Type B pancreatic cell (in vitro differentiated cells): Measurements from ENCODE around the gene IPO4. TPM values are rescaled to one million over a fixed set of nuclear protein-coding genes. Genes with fewer than 3 reads are reported as not detected.
"Not testable (repeated sequence)": the region's sequence is repeated elsewhere in the genome, so short reads cannot be mapped to it uniquely, and the experiment has no call there.

ENCODE experiments used
- DNase-seq: peaks from one replicate; pipeline ENCODE4 v3.0.0; 2021; ENCODE audit warnings: mixed read lengths; ENCODE audit not compliant: unreplicated experiment; ENCODE audit errors: extremely low spot score
- H3K27ac Mint-ChIP-seq: 2 replicates; pipeline ENCODE4 v1.8.0; 2021; ENCODE audit warnings: mild to moderate bottlenecking, mixed read lengths
- H3K27me3 Mint-ChIP-seq: 2 replicates; pipeline ENCODE4 v1.8.0; 2021; ENCODE audit warnings: mixed read lengths
- H3K36me3 Mint-ChIP-seq: 2 replicates; pipeline ENCODE4 v1.8.0; 2021; ENCODE audit warnings: mixed read lengths
- H3K4me1 Mint-ChIP-seq: one replicate; pipeline ENCODE4 v1.8.0; 2021; ENCODE audit warnings: mixed read lengths; ENCODE audit not compliant: unreplicated experiment
- H3K4me3 Mint-ChIP-seq: 2 replicates; pipeline ENCODE4 v1.8.0; 2021; ENCODE audit warnings: mild to moderate bottlenecking, mixed read lengths
- H3K9me3 Mint-ChIP-seq: 2 replicates; pipeline ENCODE4 v1.8.0; 2021; ENCODE audit warnings: mixed read lengths
- total RNA-seq: library from RNA; stranded (reverse); gene quantifications from 2 replicates; pipeline ENCODE4 v1.2.1, GENCODE V29; 2021; ENCODE audit warnings: low replicate concordance
- TF ChIP-seq, protein P1 (sequence below): fragments of 200-600 bp; sonication (generic); conservative IDR thresholded peaks from 2 replicates; pipeline ENCODE4 v1.5.0; 2021; ENCODE audit warnings: antibody characterized with exemption, mild to moderate bottlenecking

The IPO4 gene
- total RNA-seq, 1 donor from 2014 or later: 67.1 TPM

DNA sequence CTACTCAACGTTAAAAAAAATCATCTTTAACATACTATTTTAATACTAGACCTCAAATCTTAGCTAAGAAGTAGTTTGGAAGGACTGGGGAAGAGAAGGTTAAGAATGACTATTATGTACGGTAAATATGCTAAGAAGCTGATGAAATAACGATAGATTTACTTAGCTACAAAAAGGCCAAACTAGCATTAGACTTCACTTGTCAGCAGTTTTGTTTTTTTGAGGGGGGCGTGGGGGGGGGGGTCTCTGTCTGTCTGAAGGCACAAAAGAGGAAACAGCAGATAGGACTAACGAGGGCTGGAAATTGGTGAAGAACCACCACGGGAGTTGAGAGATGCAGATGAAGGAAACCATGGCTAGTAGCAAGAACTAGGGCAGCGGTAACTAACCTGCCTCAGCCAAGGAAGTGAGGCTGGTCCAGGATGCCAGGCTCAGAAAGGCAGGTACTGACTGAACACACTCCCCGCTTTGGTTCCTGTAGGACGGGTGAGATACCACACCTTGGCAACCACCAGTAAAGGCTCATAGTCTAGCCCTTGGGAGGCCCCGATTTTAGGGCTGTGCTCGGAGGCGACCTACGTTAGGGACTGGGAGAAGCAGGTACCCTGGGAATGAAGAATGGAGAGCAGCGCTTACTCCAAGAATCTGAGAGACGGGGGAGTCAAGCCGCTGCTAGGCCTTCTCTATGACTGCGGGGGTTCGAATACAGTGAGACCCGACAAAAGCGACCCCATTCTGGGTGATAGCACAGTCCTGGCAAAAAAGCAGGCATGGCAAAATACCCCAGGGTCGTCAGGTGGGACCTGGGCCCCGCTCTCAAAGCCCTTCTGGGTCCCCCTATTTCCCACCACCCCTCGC lies 42.9 kb upstream of the IPO4 start:
- no peak for DNase-seq
- Mint-ChIP-seq H3K27me3 (no peaks in the 10 kb centered on the region), H3K9me3 (no peaks in the 10 kb centered on the region), H3K27ac (peak overlapping the region; percentile 97), H3K36me3 (peaks cover 15% of the 10 kb centered on the region), H3K4me1 (peaks cover 29% of the 10 kb centered on the region), H3K4me3 (peak overlapping the region; percentile 98)
- TF ChIP-seq, protein P1, sequence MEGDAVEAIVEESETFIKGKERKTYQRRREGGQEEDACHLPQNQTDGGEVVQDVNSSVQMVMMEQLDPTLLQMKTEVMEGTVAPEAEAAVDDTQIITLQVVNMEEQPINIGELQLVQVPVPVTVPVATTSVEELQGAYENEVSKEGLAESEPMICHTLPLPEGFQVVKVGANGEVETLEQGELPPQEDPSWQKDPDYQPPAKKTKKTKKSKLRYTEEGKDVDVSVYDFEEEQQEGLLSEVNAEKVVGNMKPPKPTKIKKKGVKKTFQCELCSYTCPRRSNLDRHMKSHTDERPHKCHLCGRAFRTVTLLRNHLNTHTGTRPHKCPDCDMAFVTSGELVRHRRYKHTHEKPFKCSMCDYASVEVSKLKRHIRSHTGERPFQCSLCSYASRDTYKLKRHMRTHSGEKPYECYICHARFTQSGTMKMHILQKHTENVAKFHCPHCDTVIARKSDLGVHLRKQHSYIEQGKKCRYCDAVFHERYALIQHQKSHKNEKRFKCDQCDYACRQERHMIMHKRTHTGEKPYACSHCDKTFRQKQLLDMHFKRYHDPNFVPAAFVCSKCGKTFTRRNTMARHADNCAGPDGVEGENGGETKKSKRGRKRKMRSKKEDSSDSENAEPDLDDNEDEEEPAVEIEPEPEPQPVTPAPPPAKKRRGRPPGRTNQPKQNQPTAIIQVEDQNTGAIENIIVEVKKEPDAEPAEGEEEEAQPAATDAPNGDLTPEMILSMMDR: no peak

DNA sequence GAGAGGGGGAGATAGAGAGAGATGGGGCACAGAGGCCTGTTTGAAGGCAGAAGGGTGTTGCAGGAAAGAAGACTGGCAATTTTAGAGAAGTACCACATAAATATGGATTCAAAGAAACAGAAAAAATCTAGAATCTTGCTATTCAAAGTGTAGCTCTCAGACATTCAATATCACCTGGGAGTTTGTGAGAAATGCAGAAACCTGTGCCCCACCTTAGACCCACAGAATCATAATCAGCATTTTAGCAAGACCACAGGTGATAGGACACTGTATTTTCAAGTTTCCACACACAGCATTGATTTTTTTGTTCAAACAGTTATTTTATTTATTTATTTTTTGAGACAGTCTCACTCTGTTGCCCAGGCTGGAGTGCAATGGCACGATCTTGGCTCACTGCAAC lies 40.3 kb upstream of the IPO4 start:
- Mint-ChIP-seq H3K9me3 (no peaks in the 10 kb centered on the region), H3K36me3 (peaks cover 6% of the 10 kb centered on the region), H3K4me3 (no peak overlapping the region), H3K4me1 (peaks cover 19% of the 10 kb centered on the region), H3K27ac (peak overlapping the region; percentile 51), H3K27me3 (no peaks in the 10 kb centered on the region)
- DNase-seq: no peak
- TF ChIP-seq, protein P1: no peak

DNA sequence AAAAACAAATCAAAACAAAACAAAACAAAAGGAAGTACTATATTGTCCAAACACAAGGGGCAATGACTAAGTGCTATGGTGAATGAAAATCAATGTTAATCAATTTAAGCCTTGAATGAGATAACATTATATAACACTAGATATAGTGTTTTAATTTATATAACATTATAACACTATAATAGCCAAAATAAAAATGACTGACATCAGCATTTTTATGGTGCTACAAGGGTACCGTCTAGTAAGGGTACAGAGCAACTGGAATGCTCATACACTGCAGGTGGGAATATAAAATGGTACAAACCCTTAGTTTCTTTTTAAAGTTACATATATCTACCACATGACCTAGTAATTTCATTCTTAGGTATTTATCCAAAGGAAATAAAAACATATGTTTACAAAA lies 37.9 kb upstream of the IPO4 start:
- Mint-ChIP-seq H3K27me3 (no peaks in the 10 kb centered on the region), H3K4me3 (no peak overlapping the region), H3K4me1 (peaks cover 12% of the 10 kb centered on the region), H3K36me3 (peaks cover 6% of the 10 kb centered on the region), H3K27ac (no peak overlapping the region), H3K9me3 (no peaks in the 10 kb centered on the region)
- DNase-seq: no peak
- TF ChIP-seq, protein P1: no peak

DNA sequence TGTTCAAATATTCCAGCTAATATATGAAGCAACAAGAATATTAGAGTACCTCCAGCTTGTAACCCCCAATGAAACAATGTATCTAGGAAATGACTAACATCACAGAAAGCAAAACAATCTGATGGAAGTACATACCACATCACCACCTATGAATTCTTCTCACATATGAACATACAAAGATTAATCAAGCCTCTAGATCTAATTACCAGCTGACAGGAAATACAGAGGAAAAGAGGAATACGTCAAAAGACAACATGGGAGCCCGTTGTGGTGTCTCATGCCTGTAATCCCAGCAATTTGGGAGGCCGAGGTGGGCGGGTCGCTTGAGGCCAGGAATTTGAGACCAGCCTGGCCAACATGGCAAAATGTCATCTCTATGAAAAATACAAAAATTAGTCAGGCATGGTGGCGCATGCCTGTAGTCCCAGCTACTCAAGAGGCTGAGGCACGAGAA lies 36.0 kb upstream of the IPO4 start:
- no peak for DNase-seq
- Mint-ChIP-seq H3K27ac (no peak overlapping the region), H3K4me3 (no peak overlapping the region), H3K4me1 (peaks cover 6% of the 10 kb centered on the region), H3K27me3 (no peaks in the 10 kb centered on the region), H3K36me3 (peaks cover 6% of the 10 kb centered on the region), H3K9me3 (no peaks in the 10 kb centered on the region)
- TF ChIP-seq, protein P1: no peak

DNA sequence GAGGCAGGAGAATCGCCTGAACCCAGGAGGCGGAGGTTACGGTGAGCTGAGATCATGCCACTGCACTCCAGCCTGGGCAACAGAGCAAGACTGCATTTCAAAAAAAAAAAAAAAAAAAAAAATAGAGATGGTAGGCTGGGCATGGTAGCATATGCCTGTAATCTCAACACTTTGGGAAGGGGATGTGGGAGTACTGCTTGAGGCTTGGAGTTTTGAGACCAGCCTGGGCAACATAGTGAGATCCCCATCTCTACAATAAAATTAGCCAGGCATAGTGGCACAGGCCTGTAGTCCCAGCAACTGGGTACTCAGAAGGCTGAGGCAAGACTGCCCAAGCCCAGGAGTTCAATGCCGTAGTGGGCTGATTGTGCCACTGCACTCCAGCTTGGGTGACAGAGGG lies 34.4 kb upstream of the IPO4 start:
- not testable (repeated sequence) for H3K9me3 Mint-ChIP-seq, H3K4me1 Mint-ChIP-seq, H3K4me3 Mint-ChIP-seq, H3K27ac Mint-ChIP-seq, DNase-seq, H3K27me3 Mint-ChIP-seq
- peaks cover 11% of the 10 kb centered on the region for H3K36me3 Mint-ChIP-seq

DNA sequence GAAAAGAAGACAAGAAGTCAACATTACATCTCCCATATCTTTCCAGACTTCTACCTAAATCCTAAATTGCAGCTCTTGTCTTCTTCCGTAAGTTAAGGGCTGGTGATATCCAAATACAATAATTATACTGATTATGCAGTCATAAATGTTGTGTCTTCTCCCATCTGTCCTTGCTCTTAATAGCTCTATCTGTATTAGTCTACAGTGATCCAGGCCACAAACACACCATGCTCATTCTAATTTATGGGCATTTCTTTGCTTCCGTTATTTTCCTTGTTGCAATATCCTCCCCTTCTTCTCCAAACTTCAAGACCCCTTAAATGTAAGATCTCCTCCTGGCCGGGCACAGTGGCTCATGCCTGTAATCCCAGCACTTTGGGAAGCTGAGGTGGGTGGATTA lies 30.9 kb upstream of the IPO4 start:
- Mint-ChIP-seq H3K27ac (no peak overlapping the region), H3K36me3 (peaks cover 6% of the 10 kb centered on the region), H3K4me1 (peaks cover 9% of the 10 kb centered on the region), H3K9me3 (no peaks in the 10 kb centered on the region), H3K27me3 (no peaks in the 10 kb centered on the region), H3K4me3 (no peak overlapping the region)
- no peak for DNase-seq
- TF ChIP-seq, protein P1: no peak
